D721Med (cell line): ENCODE results near the gene TBC1D16.
"Not testable (repeated sequence)": the region's sequence is repeated elsewhere in the genome, so short reads cannot be mapped to it uniquely, and the experiment has no call there.

Experiments
- DNase-seq: peaks from one replicate; pipeline ENCODE4 v3.0.0; 2011; ENCODE audit warnings: low spot score; ENCODE audit not compliant: insufficient read length
- FAIRE-seq: peaks from 2 replicates; lab custom pipeline; 2011; peaks lifted over from hg19 to GRCh38; lab: Jason Lieb, UNC
- CTCF ChIP-seq: IDR thresholded peaks from 2 replicates; pipeline ENCODE4 v1.5.1; 2012; ENCODE audit warnings: mild to moderate bottlenecking, control low read depth; ENCODE audit not compliant: insufficient read depth; ENCODE audit errors: missing control alignments

The TBC1D16 gene

DNA sequence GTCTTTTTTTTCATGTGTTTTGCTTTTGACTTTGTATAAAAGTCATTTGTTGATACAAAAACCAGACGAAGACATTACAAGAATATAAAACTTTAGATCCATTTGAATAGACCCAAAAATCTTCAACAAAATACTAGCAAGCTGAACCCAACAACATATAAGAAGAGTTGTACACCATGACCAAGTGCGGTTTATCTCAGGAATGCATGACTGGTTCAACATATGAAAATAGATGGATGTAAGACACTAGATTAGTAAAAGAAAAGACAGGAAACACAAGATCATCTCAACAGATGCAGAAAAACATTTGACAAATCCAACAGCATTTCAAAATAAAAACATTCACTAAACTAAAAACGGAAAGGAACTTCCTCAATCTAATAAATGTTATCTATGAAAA, 69.0 kb downstream of the TBC1D16 start:
- DNase-seq (no peak), FAIRE-seq (no peak)
- no peak for TF ChIP-seq CTCF

- DNase-seq (no peak), FAIRE-seq (no peak)
- TF ChIP-seq CTCF, result no peak
Measured at GRCh38 chr17:79965806-79966205, 69.9 kb downstream of the TBC1D16 start.

- not testable (repeated sequence) for FAIRE-seq, DNase-seq
Measured at GRCh38 chr17:79962467-79962866, 73.2 kb downstream of the TBC1D16 start.

- DNase-seq, result not testable (repeated sequence)
Measured at GRCh38 chr17:79961567-79961966, 74.1 kb downstream of the TBC1D16 start.

GRCh38 chr17:79960788-79961522, 74.7 kb downstream of the TBC1D16 start:
- no peak for DNase-seq
- FAIRE-seq, result no peak
- TF ChIP-seq CTCF, result no peak

More at GRCh38 chr17:79961567-79961966, 74.1 kb downstream of the TBC1D16 start:
- not testable (repeated sequence) for FAIRE-seq

DNA sequence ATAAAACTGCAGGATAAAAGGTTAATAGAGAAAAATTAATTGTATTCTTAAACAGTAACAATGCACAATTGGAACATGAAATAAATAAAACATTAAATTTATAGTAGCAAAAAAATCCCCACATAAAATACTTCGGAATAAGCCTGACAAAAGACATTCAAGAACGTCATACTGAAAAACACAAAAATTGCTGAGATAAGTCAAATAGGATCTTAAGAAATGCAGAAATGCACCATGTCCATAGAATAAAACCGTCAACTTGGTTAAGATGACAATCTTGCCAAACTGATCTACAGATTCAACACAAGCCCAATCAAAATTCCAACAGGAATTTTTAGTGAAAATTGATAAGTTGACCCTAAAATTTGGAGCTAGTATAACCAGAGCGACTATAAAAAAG, 76.6 kb downstream of the TBC1D16 start:
- no peak for TF ChIP-seq CTCF
- DNase-seq, result no peak
- FAIRE-seq, result no peak

- DNase-seq, result no peak
- no peak for TF ChIP-seq CTCF
- FAIRE-seq, result no peak
Measured at GRCh38 chr17:79956853-79957252, 78.8 kb downstream of the TBC1D16 start.

DNA sequence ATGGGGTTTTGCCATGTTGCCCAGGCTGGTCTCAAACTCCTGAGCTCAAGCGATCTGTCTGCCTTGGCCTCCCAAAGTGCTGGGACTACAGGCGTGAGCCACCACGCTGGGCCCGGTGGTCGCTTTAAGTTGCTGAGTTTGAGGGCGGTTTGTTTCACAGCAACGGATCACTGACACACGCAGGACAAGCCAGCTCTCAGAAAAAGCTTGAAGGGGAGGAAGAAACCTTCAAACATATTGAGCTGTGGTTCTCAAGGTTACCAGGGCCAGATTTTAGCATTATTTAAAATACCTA, 79.3 kb downstream of the TBC1D16 start:
- not testable (repeated sequence) for DNase-seq, FAIRE-seq
